Astrocyte of the spinal cord (primary cell): ENCODE results near the gene TRAPPC4.

Experiments
- DNase-seq: peaks from one replicate; pipeline ENCODE4 v3.0.0; 2011; ENCODE audit warnings: low read depth, low spot score
- H3K4me3 ChIP-seq: 2 replicates; pipeline ENCODE4 v1.5.1; 2011; ENCODE audit warnings: low read depth, mild to moderate bottlenecking, low read length, moderate library complexity
- CTCF ChIP-seq: IDR thresholded peaks from 2 replicates; pipeline ENCODE4 v1.5.1; 2012; ENCODE audit warnings: low read depth, mild to moderate bottlenecking, low read length, inconsistent platforms
- in situ Hi-C: cut with HindIII; loops from 2 replicates; pipeline ENCODE4 v1.10.0; 2017; ENCODE audit warnings: low sequenced_read_pairs

TRAPPC4 gene

GRCh38 chr11:119065369-119065768, 46.8 kb downstream of the TRAPPC4 start:
- in situ Hi-C loops: no loop called here
- TF ChIP-seq CTCF: peak; percentile 63
- H3K4me3 ChIP-seq: no peak overlapping the region
- DNase-seq: peak; percentile 35

- in situ Hi-C loops: no loop called here
- no peak for TF ChIP-seq CTCF
- peak within 1 kb of the TSS; percentile 99 for H3K4me3 ChIP-seq
- DNase-seq: peak; percentile 96
These were observed 49.0 kb downstream of the TRAPPC4 start, which contains the start of gene VPS11 for GRCh38 chr11:119067371-119068222. VPS11 (plus strand) TSS chr11:119067818; CDS start chr11:119067824, 6 bp downstream.
